KMS-11 (cell line): ENCODE measurements around the gene AKIRIN1.
"Not testable (repeated sequence)": the region's sequence is repeated elsewhere in the genome, so short reads cannot be mapped to it uniquely, and the experiment has no call there.

Experiments used
- H2AFZ ChIP-seq: fragments of 200-600 bp; sonication (generic); 2 replicates; pipeline ENCODE4 v1.6.1; 2016; ENCODE audit warnings: antibody characterized with exemption, mixed run types, low read depth
- H3K27ac ChIP-seq: fragments of 200-600 bp; sonication (generic); 2 replicates; pipeline ENCODE4 v1.6.1; 2016; ENCODE audit warnings: mild to moderate bottlenecking, mixed run types
- H3K27me3 ChIP-seq: fragments of 200-600 bp; sonication (generic); 2 replicates; pipeline ENCODE4 v1.6.1; 2017; ENCODE audit warnings: mild to moderate bottlenecking, low read depth, mixed run types, moderate library complexity; ENCODE audit not compliant: insufficient read depth
- H3K36me3 ChIP-seq: fragments of 200-600 bp; sonication (generic); 2 replicates; pipeline ENCODE4 v1.6.1; 2017; ENCODE audit warnings: mild to moderate bottlenecking, mixed run types; ENCODE audit not compliant: insufficient read depth
- H3K4me1 ChIP-seq: fragments of 200-600 bp; sonication (generic); 2 replicates; pipeline ENCODE4 v1.6.1; 2016; ENCODE audit warnings: mild to moderate bottlenecking, low read depth, mixed run types; ENCODE audit not compliant: poor library complexity, severe bottlenecking
- H3K4me2 ChIP-seq: fragments of 200-600 bp; sonication (generic); 2 replicates; pipeline ENCODE4 v1.7.0; 2016; ENCODE audit warnings: mild to moderate bottlenecking, mixed run types
- H3K4me3 ChIP-seq: fragments of 200-600 bp; sonication (generic); IDR thresholded peaks from 2 replicates; pipeline ENCODE4 v1.6.1; 2017; ENCODE audit warnings: low read depth, low read length, mixed read lengths; ENCODE audit not compliant: insufficient read depth
- H3K79me2 ChIP-seq: fragments of 200-600 bp; sonication (generic); 2 replicates; pipeline ENCODE4 v1.6.1; 2016; ENCODE audit warnings: low read depth, mixed run types; ENCODE audit not compliant: insufficient read depth
- H3K9ac ChIP-seq: fragments of 200-600 bp; sonication (generic); 2 replicates; pipeline ENCODE4 v1.6.1; 2016; ENCODE audit warnings: mild to moderate bottlenecking, mixed run types
- H4K20me1 ChIP-seq: fragments of 200-600 bp; sonication (generic); 2 replicates; pipeline ENCODE4 v1.6.1; 2016; ENCODE audit warnings: mild to moderate bottlenecking, mixed run types; ENCODE audit not compliant: insufficient read depth
- CTCF ChIP-seq: fragments of 200-600 bp; sonication (generic); conservative IDR thresholded peaks from 2 replicates; pipeline ENCODE4 v1.6.1; 2017; ENCODE audit warnings: low read depth, mild to moderate bottlenecking, antibody characterized with exemption, low read length, moderate library complexity, mixed read lengths

The AKIRIN1 gene

GRCh38 chr1:39047374-39048229, 56.5 kb downstream of the AKIRIN1 start:
- H2AFZ ChIP-seq: no peak overlapping the region
- no peak for TF ChIP-seq CTCF
- no peaks in the 10 kb centered on the region for H4K20me1 ChIP-seq
- no peak overlapping the region for H3K9ac ChIP-seq
- no peaks in the 10 kb centered on the region for H3K27me3 ChIP-seq
- no peaks in the 10 kb centered on the region for H3K36me3 ChIP-seq
- no peaks in the 10 kb centered on the region for H3K79me2 ChIP-seq
- no peak overlapping the region for H3K4me3 ChIP-seq
- no peaks in the 10 kb centered on the region for H3K4me1 ChIP-seq
- no peak overlapping the region for H3K27ac ChIP-seq
- no peak overlapping the region for H3K4me2 ChIP-seq

DNA sequence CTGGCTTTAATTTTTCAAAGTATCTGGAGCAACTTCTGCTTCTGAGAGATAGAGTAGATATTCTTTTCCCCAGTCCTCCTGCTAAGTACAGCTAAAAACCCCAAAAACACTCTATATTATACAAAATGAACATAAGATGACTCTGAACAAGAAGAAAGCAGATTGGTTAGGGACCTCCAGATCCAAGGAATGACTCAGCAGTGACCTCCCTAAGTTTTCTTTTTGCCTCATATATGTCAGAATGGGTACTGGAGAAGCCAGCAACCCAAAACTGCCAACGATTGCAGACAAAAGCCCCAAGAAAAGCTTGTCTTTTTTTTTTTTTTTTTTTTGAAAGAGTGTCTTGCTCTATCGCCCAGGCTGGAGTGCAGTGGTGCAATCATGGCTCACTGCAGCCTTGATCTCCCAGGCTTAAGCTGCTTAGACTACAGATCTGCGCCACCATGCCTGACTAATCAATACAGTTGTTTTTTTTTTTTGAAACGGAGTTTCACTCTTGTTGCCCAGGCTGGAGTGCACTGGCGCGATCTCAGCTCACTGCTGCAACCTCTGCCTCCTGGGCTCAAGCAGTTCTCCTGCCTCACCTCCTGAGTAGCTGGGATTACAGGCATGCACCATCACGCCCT, 57.8 kb downstream of the AKIRIN1 start:
- H4K20me1 ChIP-seq: no peaks in the 10 kb centered on the region
- H3K4me3 ChIP-seq: no peak overlapping the region
- H3K9ac ChIP-seq: no peak overlapping the region
- no peaks in the 10 kb centered on the region for H3K4me1 ChIP-seq
- H3K27me3 ChIP-seq: no peaks in the 10 kb centered on the region
- H3K79me2 ChIP-seq: no peaks in the 10 kb centered on the region
- H3K36me3 ChIP-seq: no peaks in the 10 kb centered on the region
- no peak overlapping the region for H3K4me2 ChIP-seq
- TF ChIP-seq CTCF: no peak
- H2AFZ ChIP-seq: no peak overlapping the region
- no peak overlapping the region for H3K27ac ChIP-seq

- no peaks in the 10 kb centered on the region for H4K20me1 ChIP-seq
- H2AFZ ChIP-seq: no peak overlapping the region
- no peaks in the 10 kb centered on the region for H3K36me3 ChIP-seq
- no peaks in the 10 kb centered on the region for H3K27me3 ChIP-seq
- no peaks in the 10 kb centered on the region for H3K79me2 ChIP-seq
- H3K9ac ChIP-seq: no peak overlapping the region
- no peak overlapping the region for H3K4me3 ChIP-seq
- no peak for TF ChIP-seq CTCF
- H3K4me1 ChIP-seq: no peaks in the 10 kb centered on the region
- no peak overlapping the region for H3K27ac ChIP-seq
- no peak overlapping the region for H3K4me2 ChIP-seq
Observed at GRCh38 chr1:39050001-39050400, 58.9 kb downstream of the AKIRIN1 start.

DNA sequence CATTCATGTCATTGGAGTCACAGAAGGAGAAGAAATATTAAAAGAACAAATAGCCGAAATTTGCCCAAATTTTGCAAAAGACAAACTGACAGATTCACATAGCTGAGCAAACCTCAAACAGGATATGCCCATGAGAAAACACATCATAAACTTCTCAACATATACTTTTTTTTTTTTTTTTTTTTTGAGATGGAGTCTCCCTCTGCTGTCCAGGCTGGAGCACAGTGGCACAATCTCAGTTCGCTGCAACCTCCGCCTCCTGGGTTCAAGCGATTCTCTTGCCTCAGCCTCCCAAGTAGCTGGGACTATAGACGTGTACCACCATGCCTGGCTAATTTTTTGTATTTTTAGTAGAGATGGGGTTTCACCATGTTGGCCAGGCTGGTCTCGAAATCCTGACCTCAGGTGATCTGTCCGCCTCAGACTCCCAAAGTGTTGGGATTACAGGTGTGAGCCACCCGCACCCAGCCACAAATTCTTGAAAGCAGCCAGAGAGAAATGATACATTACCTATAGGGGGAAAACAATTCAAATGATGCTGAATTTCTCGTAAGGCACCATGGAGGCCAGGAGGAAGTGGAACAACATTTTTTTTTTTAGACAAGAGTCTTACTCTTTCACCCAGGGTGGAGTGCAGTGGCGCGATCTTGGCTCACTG, 60.2 kb downstream of the AKIRIN1 start:
- not testable (repeated sequence) for H3K36me3 ChIP-seq, H3K4me3 ChIP-seq, H3K27me3 ChIP-seq, H2AFZ ChIP-seq, H3K79me2 ChIP-seq, H4K20me1 ChIP-seq, H3K9ac ChIP-seq, H3K4me2 ChIP-seq, H3K4me1 ChIP-seq, H3K27ac ChIP-seq

DNA sequence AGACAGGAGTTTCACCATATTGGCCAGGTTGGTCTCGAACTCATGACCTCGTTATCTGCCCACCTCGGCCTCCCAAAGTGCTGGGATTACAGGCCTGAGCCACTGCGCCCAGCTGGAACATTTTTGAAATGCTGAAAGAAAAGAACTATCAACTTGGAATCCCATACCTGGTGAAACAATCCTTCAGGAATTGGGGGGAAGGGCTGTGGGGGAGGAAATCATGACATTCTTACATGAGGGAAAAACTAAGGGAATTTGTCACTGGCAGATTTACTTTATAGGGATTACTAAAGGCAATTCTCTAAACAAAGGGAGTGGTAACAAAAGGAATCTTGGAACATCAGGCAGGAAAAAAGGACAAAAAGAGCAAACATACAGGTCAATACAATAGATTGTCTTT, 60.9 kb downstream of the AKIRIN1 start:
- no peaks in the 10 kb centered on the region for H3K27me3 ChIP-seq
- H2AFZ ChIP-seq: no peak overlapping the region
- H3K9ac ChIP-seq: no peak overlapping the region
- H3K4me3 ChIP-seq: no peak overlapping the region
- H3K27ac ChIP-seq: no peak overlapping the region
- no peaks in the 10 kb centered on the region for H3K79me2 ChIP-seq
- H3K36me3 ChIP-seq: no peaks in the 10 kb centered on the region
- H3K4me2 ChIP-seq: no peak overlapping the region
- no peaks in the 10 kb centered on the region for H3K4me1 ChIP-seq
- H4K20me1 ChIP-seq: no peaks in the 10 kb centered on the region
- TF ChIP-seq CTCF: no peak

DNA sequence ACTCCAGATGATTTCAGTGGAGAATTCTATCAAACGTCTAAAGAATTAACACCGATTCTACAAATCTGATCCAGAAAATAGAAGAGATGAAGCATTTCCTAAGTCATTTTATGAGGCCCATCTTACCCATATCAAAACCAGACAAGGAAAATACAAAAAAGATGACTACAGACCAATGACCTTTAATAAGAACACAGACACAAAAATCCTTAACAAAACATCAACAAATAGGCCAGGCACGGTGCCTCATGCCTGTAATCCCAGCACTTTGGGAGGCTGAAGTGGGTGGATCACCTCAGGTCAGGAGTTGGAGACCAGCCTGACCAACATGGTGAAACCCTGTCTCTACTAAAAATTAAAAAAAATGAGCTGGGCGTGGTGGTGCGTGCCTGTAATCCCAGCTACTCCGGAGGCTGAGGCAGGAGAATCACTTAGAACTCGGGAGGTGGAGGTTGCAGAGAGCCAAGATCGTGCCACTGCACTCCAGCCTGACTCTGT, 64.2 kb downstream of the AKIRIN1 start:
- H2AFZ ChIP-seq, H3K9ac ChIP-seq, H3K4me2 ChIP-seq, H3K4me3 ChIP-seq, H3K36me3 ChIP-seq, H3K4me1 ChIP-seq, H3K27ac ChIP-seq, H4K20me1 ChIP-seq, H3K79me2 ChIP-seq, H3K27me3 ChIP-seq: not testable (repeated sequence)
